Gastrocnemius medialis (tissue), 4 donors: ENCODE data around the gene CNFN.

Experiments
- POLR2A ChIP-seq, 2 donors: fragments of 450-650 bp; IDR thresholded peaks; one replicate each; pipeline ENCODE4 v1.6.1; 2017; ENCODE audit warnings: antibody characterized with exemption in 2 of 2, mild to moderate bottlenecking in 2 of 2, moderate library complexity in 2 of 2
- TF ChIP-seq, protein P1 (sequence below), 5 experiments: fragments of 450-650 bp in 3 of 5; fragments of 200-600 bp in 2 of 5; sonication (generic) in 2 of 5; IDR thresholded peaks in 4 of 5; conservative IDR thresholded peaks in 1 of 5; 1 replicate in 4 of 5; 2 replicates in 1 of 5; pipeline ENCODE4 v1.5.1; 2016 to 2019; ENCODE audit warnings: antibody characterized with exemption in 5 of 5, mild to moderate bottlenecking in 3 of 5, moderate library complexity in 3 of 5

DNA sequence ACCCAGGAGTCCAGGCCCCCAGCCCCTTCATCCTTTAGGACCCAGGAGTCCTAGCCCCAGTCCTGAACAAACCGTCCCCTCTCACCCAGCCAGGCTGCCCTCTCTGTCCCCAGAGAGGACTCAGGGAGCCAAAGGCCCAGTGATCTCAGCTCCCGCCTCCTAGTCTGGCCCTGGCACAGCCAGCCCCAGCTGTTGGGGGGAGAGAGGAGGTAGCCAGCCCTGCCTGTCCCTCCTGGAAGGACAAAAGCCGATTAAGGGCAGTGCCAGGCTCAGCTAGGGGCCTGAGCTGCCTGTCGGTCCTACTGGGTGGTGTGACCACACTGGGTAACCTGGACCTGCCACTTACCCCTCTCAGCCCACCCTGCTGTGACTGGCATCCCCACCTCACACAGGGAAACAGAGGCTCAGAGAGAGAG lies 22.6 kb upstream of the CNFN start:
- TF ChIP-seq POLR2A (IDR thresholded peaks at IDR 0.05): no peak
- TF ChIP-seq, protein P1, sequence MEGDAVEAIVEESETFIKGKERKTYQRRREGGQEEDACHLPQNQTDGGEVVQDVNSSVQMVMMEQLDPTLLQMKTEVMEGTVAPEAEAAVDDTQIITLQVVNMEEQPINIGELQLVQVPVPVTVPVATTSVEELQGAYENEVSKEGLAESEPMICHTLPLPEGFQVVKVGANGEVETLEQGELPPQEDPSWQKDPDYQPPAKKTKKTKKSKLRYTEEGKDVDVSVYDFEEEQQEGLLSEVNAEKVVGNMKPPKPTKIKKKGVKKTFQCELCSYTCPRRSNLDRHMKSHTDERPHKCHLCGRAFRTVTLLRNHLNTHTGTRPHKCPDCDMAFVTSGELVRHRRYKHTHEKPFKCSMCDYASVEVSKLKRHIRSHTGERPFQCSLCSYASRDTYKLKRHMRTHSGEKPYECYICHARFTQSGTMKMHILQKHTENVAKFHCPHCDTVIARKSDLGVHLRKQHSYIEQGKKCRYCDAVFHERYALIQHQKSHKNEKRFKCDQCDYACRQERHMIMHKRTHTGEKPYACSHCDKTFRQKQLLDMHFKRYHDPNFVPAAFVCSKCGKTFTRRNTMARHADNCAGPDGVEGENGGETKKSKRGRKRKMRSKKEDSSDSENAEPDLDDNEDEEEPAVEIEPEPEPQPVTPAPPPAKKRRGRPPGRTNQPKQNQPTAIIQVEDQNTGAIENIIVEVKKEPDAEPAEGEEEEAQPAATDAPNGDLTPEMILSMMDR (IDR thresholded peaks at IDR 0.05 in 4 of 5, conservative IDR thresholded peaks at IDR 0.05 in 1 of 5): no peak
